ENCODE results near the gene PDCD2. TPM values are rescaled to one million over a fixed set of nuclear protein-coding genes. Genes with fewer than 3 reads are reported as not detected.

The PDCD2 gene
- total RNA-seq, 3 donors from 2014 or later, result 43.5 to 47.2 (median 43.7) TPM

DNA sequence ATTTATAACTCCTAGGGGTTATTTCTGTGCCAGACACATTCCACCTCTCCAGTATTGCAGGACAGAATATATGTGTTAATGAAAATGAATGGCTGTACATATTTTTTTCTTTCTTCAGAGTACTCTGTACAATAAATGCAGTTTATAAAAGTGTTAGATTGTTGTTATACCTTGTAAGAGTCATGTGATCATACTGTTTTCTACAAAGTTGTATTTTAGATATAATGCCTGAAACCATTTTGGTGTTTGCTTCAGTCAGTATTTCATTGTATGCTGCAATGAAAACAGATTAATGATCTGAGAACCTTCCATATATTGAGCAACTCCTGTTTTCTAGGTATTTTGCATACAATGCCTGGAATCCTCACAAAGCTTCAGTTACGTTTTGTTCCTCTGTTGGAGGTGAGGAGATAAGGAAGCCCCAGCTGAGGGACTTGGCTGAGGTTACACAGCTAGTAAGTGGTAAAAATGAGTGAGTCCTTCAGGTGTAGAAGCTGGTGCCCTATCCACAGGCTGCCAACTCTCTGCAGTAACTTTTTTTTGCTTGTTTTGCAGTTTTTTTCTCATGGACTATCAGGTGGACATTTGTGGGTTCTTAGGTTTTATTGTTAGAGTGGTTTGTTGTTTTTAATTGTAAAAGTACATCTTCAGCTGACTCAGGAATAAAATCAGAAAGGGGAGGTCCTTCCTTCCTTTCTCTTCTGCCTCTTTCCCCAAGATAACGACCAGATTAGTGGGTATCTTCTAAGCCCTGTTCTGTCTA is 11.6 kb downstream of the PDCD2 start:
- TF ChIP-seq, protein P1, sequence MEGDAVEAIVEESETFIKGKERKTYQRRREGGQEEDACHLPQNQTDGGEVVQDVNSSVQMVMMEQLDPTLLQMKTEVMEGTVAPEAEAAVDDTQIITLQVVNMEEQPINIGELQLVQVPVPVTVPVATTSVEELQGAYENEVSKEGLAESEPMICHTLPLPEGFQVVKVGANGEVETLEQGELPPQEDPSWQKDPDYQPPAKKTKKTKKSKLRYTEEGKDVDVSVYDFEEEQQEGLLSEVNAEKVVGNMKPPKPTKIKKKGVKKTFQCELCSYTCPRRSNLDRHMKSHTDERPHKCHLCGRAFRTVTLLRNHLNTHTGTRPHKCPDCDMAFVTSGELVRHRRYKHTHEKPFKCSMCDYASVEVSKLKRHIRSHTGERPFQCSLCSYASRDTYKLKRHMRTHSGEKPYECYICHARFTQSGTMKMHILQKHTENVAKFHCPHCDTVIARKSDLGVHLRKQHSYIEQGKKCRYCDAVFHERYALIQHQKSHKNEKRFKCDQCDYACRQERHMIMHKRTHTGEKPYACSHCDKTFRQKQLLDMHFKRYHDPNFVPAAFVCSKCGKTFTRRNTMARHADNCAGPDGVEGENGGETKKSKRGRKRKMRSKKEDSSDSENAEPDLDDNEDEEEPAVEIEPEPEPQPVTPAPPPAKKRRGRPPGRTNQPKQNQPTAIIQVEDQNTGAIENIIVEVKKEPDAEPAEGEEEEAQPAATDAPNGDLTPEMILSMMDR (IDR thresholded peaks at IDR 0.05), result no peak
- ATAC-seq (no peak), DNase-seq (no peak)
- H3K4me3 ChIP-seq, result no peak overlapping the region
- intact Hi-C loops (cut with DNase I, micrococcal nuclease), result no loop called here
- no peaks in the 10 kb centered on the region for H3K9me3 ChIP-seq
- H3K36me3 ChIP-seq (ENCODE audit: low read depth), result peaks cover 8% of the 10 kb centered on the region
- H3K4me1 ChIP-seq (ENCODE audit: low read depth), result no peaks in the 10 kb centered on the region

DNA sequence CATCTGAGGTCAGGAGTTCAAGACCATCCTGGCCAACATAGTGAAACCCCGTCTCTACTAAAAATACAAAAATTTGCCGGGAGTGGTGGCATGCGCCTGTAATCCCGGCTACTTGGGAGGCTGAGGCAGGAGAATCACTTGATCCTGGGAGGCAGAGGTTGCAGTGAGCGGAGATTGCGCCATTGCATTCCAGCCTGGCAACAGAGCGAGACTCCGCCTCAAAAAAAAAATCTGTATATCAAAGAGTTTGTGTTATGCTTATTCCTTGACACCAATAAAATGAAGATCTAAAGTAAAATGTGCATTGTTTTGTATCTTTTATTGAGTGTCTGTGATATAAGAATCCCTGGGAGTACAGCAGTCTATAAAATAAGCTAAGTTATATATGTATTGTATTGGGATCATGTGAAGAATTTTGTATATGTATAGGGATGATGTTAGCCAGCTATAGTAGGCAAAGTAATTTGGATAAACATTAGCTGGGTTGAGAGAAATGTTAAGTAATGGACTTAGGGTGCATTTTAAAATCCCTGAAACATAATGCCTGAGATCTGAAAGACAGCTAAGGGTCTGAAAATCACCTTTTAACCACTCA is 19.4 kb downstream of the PDCD2 start:
- no peaks in the 10 kb centered on the region for H3K4me1 ChIP-seq (ENCODE audit: low read depth)
- intact Hi-C loops (cut with DNase I, micrococcal nuclease), result no loop called here
- no peak overlapping the region for H3K4me3 ChIP-seq
- no peaks in the 10 kb centered on the region for H3K9me3 ChIP-seq
- ATAC-seq (no peak), DNase-seq (no peak)
- peaks cover 17% of the 10 kb centered on the region for H3K36me3 ChIP-seq (ENCODE audit: low read depth)
- TF ChIP-seq, protein P1 (IDR thresholded peaks at IDR 0.05), result no peak

DNA sequence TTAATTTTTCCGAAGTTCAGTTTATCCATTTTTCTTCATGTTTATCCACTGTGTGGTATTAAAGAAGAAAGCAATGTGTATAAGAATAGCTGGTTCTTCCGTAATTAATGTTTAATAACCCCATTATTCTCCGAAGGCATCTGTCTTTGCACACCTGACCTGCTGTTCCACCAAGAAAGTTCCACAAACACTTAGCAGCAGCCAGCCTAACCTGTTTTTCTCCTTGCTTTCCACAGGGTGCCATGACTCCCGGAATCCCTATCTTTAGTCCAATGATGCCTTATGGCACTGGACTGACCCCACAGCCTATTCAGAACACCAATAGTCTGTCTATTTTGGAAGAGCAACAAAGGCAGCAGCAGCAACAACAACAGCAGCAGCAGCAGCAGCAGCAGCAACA is 22.9 kb downstream of the PDCD2 start:
- TF ChIP-seq, protein P1 (IDR thresholded peaks at IDR 0.05), result no peak
- DNase-seq (no peak), ATAC-seq (no peak)
- Histone ChIP-seq H3K4me1 (ENCODE audit: low read depth) (no peaks in the 10 kb centered on the region), H3K36me3 (ENCODE audit: low read depth) (peaks cover 8% of the 10 kb centered on the region), H3K4me3 (no peak overlapping the region), H3K9me3 (no peaks in the 10 kb centered on the region)
- intact Hi-C loops (cut with DNase I, micrococcal nuclease), result no loop called here

DNA sequence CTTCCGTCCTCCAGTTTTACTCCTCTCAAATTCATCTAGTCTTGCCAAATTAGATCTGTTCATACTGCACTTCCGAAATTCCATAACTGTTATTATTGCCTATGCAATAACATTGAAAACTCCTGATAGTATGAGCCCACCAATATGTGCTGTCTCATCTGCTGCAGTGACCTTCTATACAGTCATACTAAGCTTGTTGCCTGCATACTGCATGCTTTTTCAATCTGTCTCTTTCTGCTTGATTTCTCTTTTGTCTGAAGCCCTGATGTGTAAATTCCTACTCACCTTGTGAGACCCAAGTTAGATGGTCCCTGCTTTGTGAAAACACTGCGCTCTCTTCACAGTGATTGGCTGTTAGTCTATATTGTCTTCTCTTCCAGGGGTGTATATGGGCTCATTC is 29.1 kb downstream of the PDCD2 start:
- DNase-seq (no peak), ATAC-seq (no peak)
- Histone ChIP-seq H3K4me1 (ENCODE audit: low read depth) (peaks cover 30% of the 10 kb centered on the region), H3K4me3 (no peak overlapping the region), H3K9me3 (no peaks in the 10 kb centered on the region), H3K36me3 (ENCODE audit: low read depth) (no peaks in the 10 kb centered on the region)
- TF ChIP-seq, protein P1 (IDR thresholded peaks at IDR 0.05), result no peak
- intact Hi-C loops (cut with DNase I, micrococcal nuclease), result no loop called here

DNA sequence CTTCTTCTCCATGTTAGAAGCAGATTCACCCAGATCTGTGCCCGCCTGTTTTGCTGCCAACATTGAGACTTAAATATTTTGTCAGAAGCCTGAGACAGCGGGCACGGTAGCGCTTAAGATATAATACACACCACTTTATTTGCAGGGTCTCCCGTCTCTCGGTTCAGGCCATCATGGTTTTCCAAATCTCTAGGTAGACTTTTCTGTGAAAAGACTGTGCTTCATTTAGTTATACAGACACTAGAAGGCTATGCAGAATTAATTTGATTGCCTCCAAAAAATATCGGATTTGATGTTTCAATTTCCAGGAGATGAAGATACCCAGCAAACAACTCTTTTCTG is 29.7 kb downstream of the PDCD2 start:
- no peak for ATAC-seq
- intact Hi-C loops (cut with DNase I, micrococcal nuclease), result no loop called here
- H3K36me3 ChIP-seq (ENCODE audit: low read depth), result no peaks in the 10 kb centered on the region

More for the DNA sequence above, 29.7 kb downstream of the PDCD2 start:
- peaks cover 30% of the 10 kb centered on the region for H3K4me1 ChIP-seq (ENCODE audit: low read depth)
- H3K4me3 ChIP-seq, result peak overlapping the region; percentile 87
- H3K9me3 ChIP-seq, result no peaks in the 10 kb centered on the region
- DNase-seq, result no peak
- TF ChIP-seq, protein P1 (IDR thresholded peaks at IDR 0.05), result no peak

Data from mucosa of descending colon (tissue), 3 donors.